Ascending aorta (tissue), 2 donors: ENCODE measurements around the gene ANKRD66. TPM values are rescaled to one million over a fixed set of nuclear protein-coding genes. Genes with fewer than 3 reads are reported as not detected.

ENCODE experiments used
- DNase-seq, 2 donors: peaks; one replicate each; pipeline ENCODE4 v3.0.0-alpha.2; 2019; ENCODE audit warnings: low spot score in 2 of 2
- H3K27ac ChIP-seq, 2 donors: fragments of 200-600 bp; sonication (generic); one replicate each; pipeline ENCODE4 v1.5.1; 2016 to 2017; ENCODE audit warnings: mild to moderate bottlenecking in 1 of 2
- H3K27me3 ChIP-seq: fragments of 200-600 bp; sonication (generic); one replicate; pipeline ENCODE4 v1.5.1; 2017
- H3K36me3 ChIP-seq, 2 donors: fragments of 200-600 bp; sonication (generic); one replicate each; pipeline ENCODE4 v1.5.1; 2016
- H3K4me1 ChIP-seq, 2 donors: fragments of 200-600 bp; sonication (generic); one replicate each; pipeline ENCODE4 v1.5.1; 2016 to 2017; ENCODE audit warnings: mild to moderate bottlenecking in 1 of 2
- H3K4me3 ChIP-seq, 2 donors: fragments of 200-600 bp; sonication (generic); one replicate each; pipeline ENCODE4 v1.5.1; 2016 to 2017; ENCODE audit warnings: mild to moderate bottlenecking in 1 of 2
- H3K9me3 ChIP-seq, 2 donors: fragments of 200-600 bp; sonication (generic); one replicate each; pipeline ENCODE4 v1.5.1; 2016
- CTCF ChIP-seq, 3 experiments: fragments of 200-600 bp in 2 of 3; fragments of 450-650 bp in 1 of 3; sonication (generic) in 2 of 3; IDR thresholded peaks; one replicate each; pipeline ENCODE4 v1.5.1; 2016 to 2019; ENCODE audit warnings: antibody characterized with exemption in 3 of 3, mild to moderate bottlenecking in 1 of 3, moderate library complexity in 1 of 3
- intact Hi-C: fragments of 100-400 bp; cut with DNase I; formaldehyde crosslinking; loops from one replicate; pipeline ENCODE4 v1.15.1; 2023
- total RNA-seq: library from RNA; depleted of rRNA; stranded (reverse); fragments of >200 nt; gene quantifications from one replicate; pipeline ENCODE4 v1.1.0, GENCODE V29; 2016

Gene ANKRD66
- total RNA-seq, 1 donor from 2014 or later, result not detected

GRCh38 chr6:46794068-46794467 lies 47.3 kb downstream of the ANKRD66 start:
- no peak for DNase-seq
- Histone ChIP-seq H3K4me3 (no peak overlapping the region), H3K36me3 (no peaks in the 10 kb centered on the region), H3K27me3 (no peaks in the 10 kb centered on the region), H3K4me1 (no peaks in the 10 kb centered on the region), H3K9me3 (no peaks in the 10 kb centered on the region), H3K27ac (no peak overlapping the region)
- intact Hi-C loops, result no loop called here
- no peak for TF ChIP-seq CTCF (IDR thresholded peaks at IDR 0.05)

GRCh38 chr6:46795816-46796215 lies 49.1 kb downstream of the ANKRD66 start:
- intact Hi-C loops, result no loop called here
- no peak for DNase-seq
- H3K36me3 ChIP-seq, result no peaks in the 10 kb centered on the region
- H3K9me3 ChIP-seq, result no peaks in the 10 kb centered on the region
- no peak overlapping the region for H3K27ac ChIP-seq
- H3K27me3 ChIP-seq, result no peaks in the 10 kb centered on the region
- H3K4me3 ChIP-seq, result no peak overlapping the region
- no peaks in the 10 kb centered on the region for H3K4me1 ChIP-seq
- no peak for TF ChIP-seq CTCF (IDR thresholded peaks at IDR 0.05)

GRCh38 chr6:46796848-46797580 lies 50.3 kb downstream of the ANKRD66 start:
- no peaks in the 10 kb centered on the region for H3K4me1 ChIP-seq
- no peak overlapping the region for H3K27ac ChIP-seq
- no peak overlapping the region for H3K4me3 ChIP-seq
- H3K36me3 ChIP-seq, result no peaks in the 10 kb centered on the region
- no peak for DNase-seq
- intact Hi-C loops, result no loop called here
- no peaks in the 10 kb centered on the region for H3K9me3 ChIP-seq
- no peaks in the 10 kb centered on the region for H3K27me3 ChIP-seq
- TF ChIP-seq CTCF (IDR thresholded peaks at IDR 0.05), result no peak

- Histone ChIP-seq H3K27ac (no peak overlapping the region), H3K4me3 (no peak overlapping the region), H3K27me3 (no peaks in the 10 kb centered on the region), H3K9me3 (no peaks in the 10 kb centered on the region), H3K36me3 (no peaks in the 10 kb centered on the region), H3K4me1 (no peaks in the 10 kb centered on the region)
- intact Hi-C loops, result no loop called here
- TF ChIP-seq CTCF (IDR thresholded peaks at IDR 0.05), result no peak
- no peak for DNase-seq
Measured at GRCh38 chr6:46799657-46800056, 52.9 kb downstream of the ANKRD66 start.

- Histone ChIP-seq H3K27me3 (no peaks in the 10 kb centered on the region), H3K36me3 (no peaks in the 10 kb centered on the region), H3K9me3 (no peaks in the 10 kb centered on the region), H3K4me1 (no peaks in the 10 kb centered on the region), H3K27ac (no peak overlapping the region), H3K4me3 (no peak overlapping the region)
- intact Hi-C loops, result no loop called here
- DNase-seq, result no peak
- no peak for TF ChIP-seq CTCF (IDR thresholded peaks at IDR 0.05)
Measured at GRCh38 chr6:46808806-46809205, 62.1 kb downstream of the ANKRD66 start.

Other genes with a start within 250 kb of the ANKRD66 start
- 1.4 TPM for gene CYP39A1, start 94.1 kb upstream of the ANKRD66 start, total RNA-seq
- 11.7 TPM for gene SLC25A27, start 94.0 kb upstream of the ANKRD66 start, total RNA-seq
- 0.53 TPM for gene TDRD6, start 59.0 kb upstream of the ANKRD66 start, total RNA-seq
- gene PLA2G7, start 11.6 kb upstream of the ANKRD66 start, total RNA-seq, result 2.1 TPM
- gene MEP1A, start 46.5 kb downstream of the ANKRD66 start, total RNA-seq, result not detected
- gene ADGRF5, start 175.0 kb downstream of the ANKRD66 start, total RNA-seq, result 29.6 TPM